HEK293 (cell line): ENCODE measurements around the gene VSTM4.

ENCODE experiments used
- CTCF ChIP-seq: fragments of 450-650 bp; formaldehyde crosslinking; IDR thresholded peaks from 2 replicates; pipeline ENCODE4 v1.5.1; 2016; ENCODE audit warnings: missing biosample characterization, missing genetic modification characterization
- KLF1 ChIP-seq: fragments of 450-650 bp; formaldehyde crosslinking; IDR thresholded peaks from 2 replicates; pipeline ENCODE4 v1.5.1; 2016; ENCODE audit warnings: missing biosample characterization, missing genetic modification characterization
- ZBTB8A ChIP-seq: fragments of 450-650 bp; formaldehyde crosslinking; IDR thresholded peaks from 2 replicates; pipeline ENCODE4 v1.5.1; 2016; ENCODE audit warnings: missing biosample characterization, missing genetic modification characterization
- ZNF292 ChIP-seq: fragments of 450-650 bp; formaldehyde crosslinking; IDR thresholded peaks from 2 replicates; pipeline ENCODE4 v1.5.1; 2016; ENCODE audit warnings: low read depth, missing biosample characterization, missing genetic modification characterization, borderline replicate concordance
- ZNF335 ChIP-seq: fragments of 450-650 bp; formaldehyde crosslinking; conservative IDR thresholded peaks from 2 replicates; pipeline ENCODE4 v1.5.1; 2016; ENCODE audit warnings: missing biosample characterization, missing genetic modification characterization
- ZNF561 ChIP-seq: fragments of 450-650 bp; IDR thresholded peaks from 2 replicates; pipeline ENCODE4 v1.5.1; 2018; ENCODE audit warnings: missing biosample characterization, missing genetic modification characterization, borderline replicate concordance
- ZNF626 ChIP-seq: fragments of 450-650 bp; sonication (Bioruptor Pico); formaldehyde crosslinking; IDR thresholded peaks from 2 replicates; pipeline ENCODE4 v1.5.1; 2018; ENCODE audit warnings: missing biosample characterization, missing genetic modification characterization, inconsistent platforms
- ZNF654 ChIP-seq: fragments of 450-650 bp; formaldehyde crosslinking; IDR thresholded peaks from 2 replicates; pipeline ENCODE4 v1.5.1; 2016; ENCODE audit warnings: low read depth, missing biosample characterization, missing genetic modification characterization
- TF ChIP-seq, protein P1 (sequence below): fragments of 450-650 bp; formaldehyde crosslinking; IDR thresholded peaks from 2 replicates; pipeline ENCODE4 v1.5.1; 2016; ENCODE audit warnings: missing biosample characterization, missing genetic modification characterization
- TF ChIP-seq, protein P2 (sequence below): IDR thresholded peaks from 2 replicates; pipeline ENCODE4 v1.6.1; 2011; ENCODE audit warnings: mild to moderate bottlenecking, low read depth, low read length, borderline replicate concordance

GRCh38 chr10:49151481-49151880 lies 36.2 kb upstream of the VSTM4 start:
- TF ChIP-seq ZNF292 (tag by site-specific recombination): no peak
- no peak for TF ChIP-seq CTCF (tag by site-specific recombination)
- no peak for TF ChIP-seq ZNF561 (tag by site-specific recombination)
- TF ChIP-seq, protein P1, sequence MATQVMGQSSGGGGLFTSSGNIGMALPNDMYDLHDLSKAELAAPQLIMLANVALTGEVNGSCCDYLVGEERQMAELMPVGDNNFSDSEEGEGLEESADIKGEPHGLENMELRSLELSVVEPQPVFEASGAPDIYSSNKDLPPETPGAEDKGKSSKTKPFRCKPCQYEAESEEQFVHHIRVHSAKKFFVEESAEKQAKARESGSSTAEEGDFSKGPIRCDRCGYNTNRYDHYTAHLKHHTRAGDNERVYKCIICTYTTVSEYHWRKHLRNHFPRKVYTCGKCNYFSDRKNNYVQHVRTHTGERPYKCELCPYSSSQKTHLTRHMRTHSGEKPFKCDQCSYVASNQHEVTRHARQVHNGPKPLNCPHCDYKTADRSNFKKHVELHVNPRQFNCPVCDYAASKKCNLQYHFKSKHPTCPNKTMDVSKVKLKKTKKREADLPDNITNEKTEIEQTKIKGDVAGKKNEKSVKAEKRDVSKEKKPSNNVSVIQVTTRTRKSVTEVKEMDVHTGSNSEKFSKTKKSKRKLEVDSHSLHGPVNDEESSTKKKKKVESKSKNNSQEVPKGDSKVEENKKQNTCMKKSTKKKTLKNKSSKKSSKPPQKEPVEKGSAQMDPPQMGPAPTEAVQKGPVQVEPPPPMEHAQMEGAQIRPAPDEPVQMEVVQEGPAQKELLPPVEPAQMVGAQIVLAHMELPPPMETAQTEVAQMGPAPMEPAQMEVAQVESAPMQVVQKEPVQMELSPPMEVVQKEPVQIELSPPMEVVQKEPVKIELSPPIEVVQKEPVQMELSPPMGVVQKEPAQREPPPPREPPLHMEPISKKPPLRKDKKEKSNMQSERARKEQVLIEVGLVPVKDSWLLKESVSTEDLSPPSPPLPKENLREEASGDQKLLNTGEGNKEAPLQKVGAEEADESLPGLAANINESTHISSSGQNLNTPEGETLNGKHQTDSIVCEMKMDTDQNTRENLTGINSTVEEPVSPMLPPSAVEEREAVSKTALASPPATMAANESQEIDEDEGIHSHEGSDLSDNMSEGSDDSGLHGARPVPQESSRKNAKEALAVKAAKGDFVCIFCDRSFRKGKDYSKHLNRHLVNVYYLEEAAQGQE (tag by site-specific recombination): no peak
- TF ChIP-seq, protein P2, sequence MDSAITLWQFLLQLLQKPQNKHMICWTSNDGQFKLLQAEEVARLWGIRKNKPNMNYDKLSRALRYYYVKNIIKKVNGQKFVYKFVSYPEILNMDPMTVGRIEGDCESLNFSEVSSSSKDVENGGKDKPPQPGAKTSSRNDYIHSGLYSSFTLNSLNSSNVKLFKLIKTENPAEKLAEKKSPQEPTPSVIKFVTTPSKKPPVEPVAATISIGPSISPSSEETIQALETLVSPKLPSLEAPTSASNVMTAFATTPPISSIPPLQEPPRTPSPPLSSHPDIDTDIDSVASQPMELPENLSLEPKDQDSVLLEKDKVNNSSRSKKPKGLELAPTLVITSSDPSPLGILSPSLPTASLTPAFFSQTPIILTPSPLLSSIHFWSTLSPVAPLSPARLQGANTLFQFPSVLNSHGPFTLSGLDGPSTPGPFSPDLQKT: no peak
- TF ChIP-seq ZBTB8A (tag by site-specific recombination): no peak
- TF ChIP-seq ZNF654: no peak
- no peak for TF ChIP-seq KLF1
- TF ChIP-seq ZNF626 (tag by site-specific recombination): no peak
- no peak for TF ChIP-seq ZNF335 (tag by site-specific recombination)
